D721Med (cell line): ENCODE results near the gene CCDC78.

Experiments
- DNase-seq: peaks from one replicate; pipeline ENCODE4 v3.0.0; 2011; ENCODE audit warnings: low spot score; ENCODE audit not compliant: insufficient read length
- FAIRE-seq: peaks from 2 replicates; lab custom pipeline; 2011; peaks lifted over from hg19 to GRCh38; lab: Jason Lieb, UNC
- CTCF ChIP-seq: IDR thresholded peaks from 2 replicates; pipeline ENCODE4 v1.5.1; 2012; ENCODE audit warnings: mild to moderate bottlenecking, control low read depth; ENCODE audit not compliant: insufficient read depth; ENCODE audit errors: missing control alignments

Gene CCDC78

GRCh38 chr16:734981-735881, 9.0 kb upstream of the CCDC78 start:
- no peak for DNase-seq
- no peak for FAIRE-seq
- TF ChIP-seq CTCF = no peak

- DNase-seq = no peak
- no peak for TF ChIP-seq CTCF
- FAIRE-seq = no peak
These were observed 8.2 kb upstream of the CCDC78 start for GRCh38 chr16:734208-734980.

GRCh38 chr16:733382-734207, 7.4 kb upstream of the CCDC78 start:
- DNase-seq = no peak
- no peak for TF ChIP-seq CTCF
- no peak for FAIRE-seq

GRCh38 chr16:732936-733335, 6.7 kb upstream of the CCDC78 start:
- no peak for DNase-seq

GRCh38 chr16:732332-732731, 6.1 kb upstream of the CCDC78 start:
- no peak for FAIRE-seq
- TF ChIP-seq CTCF = no peak
- DNase-seq = no peak

More at GRCh38 chr16:732936-733335, 6.7 kb upstream of the CCDC78 start:
- no peak for TF ChIP-seq CTCF
- no peak for FAIRE-seq

GRCh38 chr16:730666-731509, 4.6 kb upstream of the CCDC78 start:
- no peak for TF ChIP-seq CTCF
- FAIRE-seq = no peak
- DNase-seq = no peak
